Measurements from ENCODE around the gene SLC10A7. TPM values are rescaled to one million over a fixed set of nuclear protein-coding genes. Genes with fewer than 3 reads are reported as not detected.

The SLC10A7 gene
- total and polyA plus RNA-seq, 10 of the 15 experiments (the other 5 are each of a cell fraction or from before 2014, with no cell fraction given) = 4.6 to 23.7 (median 15.6) TPM

GRCh38 chr4:146398896-146399445 lies 122.8 kb downstream of the SLC10A7 start:
- DNase-seq (ENCODE audit: low read depth, low spot score) = no peak
- ChIA-PET RAD21 (ENCODE audit: unreplicated experiment) (no interaction called here), CTCF (interaction anchor here (0.6 kb wide), 1 partner anchor 69 kb away, joined by 3 read pairs; no protein-coding TSS in a partner anchor), POLR2A (no interaction called here), SMC1A (ENCODE audit: uncharacterized antibody, unreplicated experiment) (no interaction called here)
- no peak overlapping the region for H3K27ac ChIP-seq (ENCODE audit: control insufficient read depth, insufficient read depth)
- in situ Hi-C loops (cut with MboI) (no loop called here), intact Hi-C loops (cut with micrococcal nuclease; ENCODE audit: unreplicated experiment) (no loop called here)
- H3K4me3 ChIP-seq = no peak overlapping the region
- no peaks in the 10 kb centered on the region for H4K20me1 ChIP-seq (ENCODE audit: control insufficient read depth, insufficient read depth)
- H2AFZ ChIP-seq (ENCODE audit: control insufficient read depth, low read depth, low read length) = no peak overlapping the region
- H3K9ac ChIP-seq (ENCODE audit: control insufficient read depth, insufficient read depth, low read length) = no peak overlapping the region
- no peaks in the 10 kb centered on the region for H3K36me3 ChIP-seq (ENCODE audit: control insufficient read depth in 2 of 2, insufficient read depth in 2 of 2, low read length in 1 of 2)
- FAIRE-seq = no peak
- WGBS (ENCODE audit: insufficient coverage, insufficient replicate concordance, low lambda C conversion rate, missing lambda C conversion rate) = 79% methylated on average over 6 of the region's 6 CpGs
- no peak overlapping the region for H3K4me2 ChIP-seq (ENCODE audit: control insufficient read depth, insufficient read depth)
- H3K79me2 ChIP-seq (ENCODE audit: control insufficient read depth, insufficient read depth, low read length) = no peaks in the 10 kb centered on the region
- no peaks in the 10 kb centered on the region for H3K27me3 ChIP-seq (replicated peaks in 1 of 2; ENCODE audit: control insufficient read depth in 2 of 2, insufficient read depth in 2 of 2, low read length in 1 of 2)
- ATAC-seq = no peak
- no TSS peak for BruUV-seq (replicated peaks)
- H3K4me1 ChIP-seq (ENCODE audit: control insufficient read depth, insufficient read depth, low read length) = no peaks in the 10 kb centered on the region
- no peak for TF ChIP-seq RCOR1 (conservative IDR thresholded peaks at IDR 0.05; ENCODE audit: low read depth, low read length)
- no peak for TF ChIP-seq SRF (IDR thresholded peaks at IDR 0.05; ENCODE audit: low read depth in 2 of 2, low read length in 2 of 2)
- no peak for TF ChIP-seq PAX8 (IDR thresholded peaks at IDR 0.05)
- no peak for TF ChIP-seq NRF1 (conservative IDR thresholded peaks at IDR 0.05; ENCODE audit: low read depth, low read length)
- no peak for TF ChIP-seq SMARCA5 (IDR thresholded peaks at IDR 0.05)
- TF ChIP-seq PML (IDR thresholded peaks at IDR 0.05; ENCODE audit: low read length) = no peak
- TF ChIP-seq RUNX3 (IDR thresholded peaks at IDR 0.05; ENCODE audit: low read length) = no peak
- TF ChIP-seq ATF2 (IDR thresholded peaks at IDR 0.05; ENCODE audit: low read length) = no peak
- no peaks in the 10 kb centered on the region for H3K9me3 ChIP-seq (replicated peaks; ENCODE audit: control insufficient read depth, insufficient read depth, low read length)
